ENCODE results near the gene PARD3. TPM values are rescaled to one million over a fixed set of nuclear protein-coding genes. Genes with fewer than 3 reads are reported as not detected.

The PARD3 gene
- total and polyA plus RNA-seq, 2 donors (not counting 3 experiments of a cell fraction or from before 2014, with no cell fraction given): 7.3 to 24.1 TPM

DNA sequence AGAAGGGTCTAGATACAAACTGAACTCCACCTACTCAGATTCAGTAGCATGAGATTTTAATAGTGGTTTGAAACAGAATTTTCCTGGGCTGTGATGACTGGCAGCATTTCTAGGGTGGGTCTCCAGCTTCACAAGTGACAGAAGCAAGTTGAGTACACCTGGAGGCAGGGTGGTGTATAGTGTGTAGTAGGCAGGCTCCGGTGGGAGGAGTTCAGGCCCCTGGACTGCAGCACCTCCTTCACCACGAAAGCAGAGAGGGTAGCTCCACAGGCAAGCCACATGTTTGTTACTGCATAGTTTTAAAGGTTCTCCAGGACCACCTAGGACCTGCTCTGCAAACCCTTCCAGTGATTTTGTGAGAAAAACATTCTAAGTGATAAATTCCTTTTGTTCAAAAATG, 347.2 kb downstream of the PARD3 start:
- intact Hi-C loops (cut with micrococcal nuclease) (no loop called here), dilution Hi-C loops (cut with MboI; ENCODE audit: extremely low pct_ligation_motif_present, low sequenced_read_pairs) (no loop called here)
- Histone ChIP-seq H3K9ac (replicated peaks; ENCODE audit: extremely low read depth, insufficient read depth, low read length) (no peak overlapping the region), H3K79me2 (ENCODE audit: control insufficient read depth, insufficient read depth, low read length) (no peaks in the 10 kb centered on the region), H3K9me3 (replicated peaks; ENCODE audit: control insufficient read depth, insufficient read depth, low read length) (no peaks in the 10 kb centered on the region), H3K27me3 (ENCODE audit: control insufficient read depth in 2 of 2, insufficient read depth in 2 of 2, low read length in 2 of 2) (no peaks in the 10 kb centered on the region), H3K9me1 (replicated peaks; ENCODE audit: control insufficient read depth, extremely low read depth, insufficient read depth, low read length) (no peaks in the 10 kb centered on the region), H3K27ac (ENCODE audit: insufficient read depth, low read depth, low read length) (no peak overlapping the region), H3K36me3 (ENCODE audit: control insufficient read depth in 2 of 2, extremely low read depth in 1 of 2, insufficient read depth in 2 of 2, low read length in 2 of 2) (no peaks in the 10 kb centered on the region), H3K4me1 (ENCODE audit: control insufficient read depth, extremely low read depth, insufficient read depth, low read length) (no peaks in the 10 kb centered on the region), H4K20me1 (replicated peaks; ENCODE audit: control insufficient read depth, extremely low read depth, insufficient read depth, low read length) (no peaks in the 10 kb centered on the region), H3K4me2 (ENCODE audit: insufficient read depth, low read length) (no peak overlapping the region), H3K4me3 (replicated peaks in 1 of 3; ENCODE audit: insufficient read depth in 1 of 3, low read depth in 1 of 3, low read length in 3 of 3) (no peak overlapping the region), H2AFZ (ENCODE audit: low read depth, low read length) (no peak overlapping the region)
- TF ChIP-seq MYC (IDR thresholded peaks at IDR 0.05; ENCODE audit: low read depth, low read length): no peak
- TF ChIP-seq, protein P1, sequence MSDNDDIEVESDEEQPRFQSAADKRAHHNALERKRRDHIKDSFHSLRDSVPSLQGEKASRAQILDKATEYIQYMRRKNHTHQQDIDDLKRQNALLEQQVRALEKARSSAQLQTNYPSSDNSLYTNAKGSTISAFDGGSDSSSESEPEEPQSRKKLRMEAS (IDR thresholded peaks at IDR 0.05; ENCODE audit: insufficient read depth, insufficient read length): no peak
- no peak for TF ChIP-seq EZH2 (IDR thresholded peaks at IDR 0.05; ENCODE audit: borderline replicate concordance, low read depth, low read length, severe bottlenecking)
- DNase-seq (ENCODE audit: low read depth, low spot score) (no peak), FAIRE-seq (no peak)
- ChIA-PET POLR2A (no interaction called here), CTCF (interaction anchor here (1.6 kb wide), 1 partner anchor 22 kb away, joined by 3 read pairs; no protein-coding TSS in a partner anchor)
- BruUV-seq (replicated peaks): no TSS peak

DNA sequence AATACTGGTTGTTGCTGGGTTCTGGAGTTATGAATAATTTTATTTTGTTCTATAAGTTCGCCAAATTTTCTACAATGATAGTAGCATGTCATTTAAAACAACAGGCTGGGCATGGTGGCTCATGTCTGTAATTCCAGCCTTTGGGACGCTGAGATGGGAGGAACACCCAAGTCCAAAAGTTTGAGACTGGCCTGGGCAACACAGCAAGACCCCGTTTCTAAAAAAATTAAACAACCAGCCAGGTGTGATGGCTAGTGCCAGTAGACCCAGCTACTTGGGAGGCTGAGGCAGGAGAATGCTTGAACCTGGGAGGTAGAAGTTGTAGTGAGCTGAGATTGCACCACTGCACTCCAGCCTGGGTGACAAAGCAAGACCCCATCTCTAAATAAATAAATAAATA, 347.7 kb downstream of the PARD3 start:
- Histone ChIP-seq H3K27ac (ENCODE audit: insufficient read depth, low read depth, low read length) (no peak overlapping the region), H3K9ac (replicated peaks; ENCODE audit: extremely low read depth, insufficient read depth, low read length) (no peak overlapping the region), H3K4me2 (ENCODE audit: insufficient read depth, low read length) (no peak overlapping the region), H3K4me1 (ENCODE audit: control insufficient read depth, extremely low read depth, insufficient read depth, low read length) (no peaks in the 10 kb centered on the region), H3K9me3 (replicated peaks; ENCODE audit: control insufficient read depth, insufficient read depth, low read length) (no peaks in the 10 kb centered on the region), H4K20me1 (replicated peaks; ENCODE audit: control insufficient read depth, extremely low read depth, insufficient read depth, low read length) (no peaks in the 10 kb centered on the region), H3K36me3 (ENCODE audit: control insufficient read depth in 2 of 2, extremely low read depth in 1 of 2, insufficient read depth in 2 of 2, low read length in 2 of 2) (no peaks in the 10 kb centered on the region), H3K27me3 (ENCODE audit: control insufficient read depth in 2 of 2, insufficient read depth in 2 of 2, low read length in 2 of 2) (no peaks in the 10 kb centered on the region), H2AFZ (ENCODE audit: low read depth, low read length) (no peak overlapping the region), H3K4me3 (replicated peaks in 1 of 3; ENCODE audit: insufficient read depth in 1 of 3, low read depth in 1 of 3, low read length in 3 of 3) (no peak overlapping the region), H3K79me2 (ENCODE audit: control insufficient read depth, insufficient read depth, low read length) (no peaks in the 10 kb centered on the region), H3K9me1 (replicated peaks; ENCODE audit: control insufficient read depth, extremely low read depth, insufficient read depth, low read length) (no peaks in the 10 kb centered on the region)
- ChIA-PET CTCF (interaction anchor here (1.6 kb wide), 1 partner anchor 21 kb away, joined by 3 read pairs; no protein-coding TSS in a partner anchor), POLR2A (no interaction called here)
- dilution Hi-C loops (cut with MboI; ENCODE audit: extremely low pct_ligation_motif_present, low sequenced_read_pairs) (no loop called here), intact Hi-C loops (cut with micrococcal nuclease) (no loop called here)
- TF ChIP-seq MYC (IDR thresholded peaks at IDR 0.05; ENCODE audit: low read depth, low read length) (no peak), EZH2 (IDR thresholded peaks at IDR 0.05; ENCODE audit: borderline replicate concordance, low read depth, low read length, severe bottlenecking) (no peak), POLR2AphosphoS5 (IDR thresholded peaks at IDR 0.05; ENCODE audit: insufficient read depth, low read depth, low read length) (no peak), GATA2 (IDR thresholded peaks at IDR 0.05; ENCODE audit: insufficient read depth, insufficient read length, low read depth, low read length) (no peak), POLR2A (IDR thresholded peaks at IDR 0.05; ENCODE audit: low read depth, low read length) (no peak)
- TF ChIP-seq, protein P2, sequence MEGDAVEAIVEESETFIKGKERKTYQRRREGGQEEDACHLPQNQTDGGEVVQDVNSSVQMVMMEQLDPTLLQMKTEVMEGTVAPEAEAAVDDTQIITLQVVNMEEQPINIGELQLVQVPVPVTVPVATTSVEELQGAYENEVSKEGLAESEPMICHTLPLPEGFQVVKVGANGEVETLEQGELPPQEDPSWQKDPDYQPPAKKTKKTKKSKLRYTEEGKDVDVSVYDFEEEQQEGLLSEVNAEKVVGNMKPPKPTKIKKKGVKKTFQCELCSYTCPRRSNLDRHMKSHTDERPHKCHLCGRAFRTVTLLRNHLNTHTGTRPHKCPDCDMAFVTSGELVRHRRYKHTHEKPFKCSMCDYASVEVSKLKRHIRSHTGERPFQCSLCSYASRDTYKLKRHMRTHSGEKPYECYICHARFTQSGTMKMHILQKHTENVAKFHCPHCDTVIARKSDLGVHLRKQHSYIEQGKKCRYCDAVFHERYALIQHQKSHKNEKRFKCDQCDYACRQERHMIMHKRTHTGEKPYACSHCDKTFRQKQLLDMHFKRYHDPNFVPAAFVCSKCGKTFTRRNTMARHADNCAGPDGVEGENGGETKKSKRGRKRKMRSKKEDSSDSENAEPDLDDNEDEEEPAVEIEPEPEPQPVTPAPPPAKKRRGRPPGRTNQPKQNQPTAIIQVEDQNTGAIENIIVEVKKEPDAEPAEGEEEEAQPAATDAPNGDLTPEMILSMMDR (IDR thresholded peaks at IDR 0.05; ENCODE audit: extremely low read depth in 1 of 2, insufficient read depth in 1 of 2, low read depth in 1 of 2, low read length in 2 of 2): no peak
- FAIRE-seq (no peak), DNase-seq (ENCODE audit: low read depth, low spot score) (no peak)
- BruUV-seq (replicated peaks): no TSS peak
